HG02973 (cell line): ENCODE measurements around the gene SULT1E1.

Experiments used
- ATAC-seq: cut with Tn5 transposase; IDR thresholded peaks from one replicate; pipeline ENCODE4 v1.9.1; 2021; ENCODE audit warnings: moderate library complexity; ENCODE audit not compliant: unreplicated experiment

The SULT1E1 gene

GRCh38 chr4:69811166-69811565, 48.8 kb downstream of the SULT1E1 start:
- no peak for ATAC-seq

- no peak for ATAC-seq
Measured at GRCh38 chr4:69800599-69800998, 59.3 kb downstream of the SULT1E1 start.

GRCh38 chr4:69799337-69799736, 60.6 kb downstream of the SULT1E1 start:
- ATAC-seq, result no peak

DNA sequence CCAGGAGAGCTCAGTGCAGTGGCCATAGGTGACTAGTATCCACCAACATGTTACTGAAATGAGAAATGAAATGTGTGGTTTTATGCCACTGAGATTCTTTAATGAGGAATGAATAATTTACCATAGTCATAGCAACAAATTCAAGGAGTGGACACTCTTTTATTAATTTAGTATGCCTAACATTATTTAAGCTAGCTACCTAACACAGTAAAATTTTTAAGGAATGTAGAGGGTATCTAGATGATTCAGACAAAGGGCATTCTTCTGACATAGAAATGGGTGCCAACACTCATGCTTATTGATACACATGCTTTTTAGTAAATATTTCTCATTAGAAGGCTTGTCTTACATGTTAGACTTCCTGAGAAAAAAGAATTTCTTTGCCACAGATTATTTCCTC, 66.2 kb downstream of the SULT1E1 start:
- no peak for ATAC-seq
